ENCODE data around the gene CADM2. TPM values are rescaled to one million over a fixed set of nuclear protein-coding genes. Genes with fewer than 3 reads are reported as not detected.

Gene CADM2
- total RNA-seq, 1 experiment from 2014 or later = 3.7 TPM

- Histone ChIP-seq H3K27me3 (replicated peaks; ENCODE audit: insufficient read depth, low read depth, low read length, poor library complexity) (no peaks in the 10 kb centered on the region), H3K4me1 (ENCODE audit: insufficient read depth, low read length, poor library complexity, severe bottlenecking) (no peaks in the 10 kb centered on the region), H3K36me3 (ENCODE audit: insufficient read depth, low read length, poor library complexity, severe bottlenecking) (no peaks in the 10 kb centered on the region), H3K4me3 (ENCODE audit: low read depth, low read length, poor library complexity, severe bottlenecking) (no peak overlapping the region), H3K9me3 (ENCODE audit: low read depth, low read length, poor library complexity, severe bottlenecking) (no peaks in the 10 kb centered on the region), H3K27ac (ENCODE audit: low read depth, low read length, poor library complexity, severe bottlenecking) (no peak overlapping the region)
- DNase-seq (ENCODE audit: low spot score) = no peak
- CTCF ChIA-PET = no interaction called here
- BruUV-seq (replicated peaks) = no TSS peak
- TF ChIP-seq, protein P1, sequence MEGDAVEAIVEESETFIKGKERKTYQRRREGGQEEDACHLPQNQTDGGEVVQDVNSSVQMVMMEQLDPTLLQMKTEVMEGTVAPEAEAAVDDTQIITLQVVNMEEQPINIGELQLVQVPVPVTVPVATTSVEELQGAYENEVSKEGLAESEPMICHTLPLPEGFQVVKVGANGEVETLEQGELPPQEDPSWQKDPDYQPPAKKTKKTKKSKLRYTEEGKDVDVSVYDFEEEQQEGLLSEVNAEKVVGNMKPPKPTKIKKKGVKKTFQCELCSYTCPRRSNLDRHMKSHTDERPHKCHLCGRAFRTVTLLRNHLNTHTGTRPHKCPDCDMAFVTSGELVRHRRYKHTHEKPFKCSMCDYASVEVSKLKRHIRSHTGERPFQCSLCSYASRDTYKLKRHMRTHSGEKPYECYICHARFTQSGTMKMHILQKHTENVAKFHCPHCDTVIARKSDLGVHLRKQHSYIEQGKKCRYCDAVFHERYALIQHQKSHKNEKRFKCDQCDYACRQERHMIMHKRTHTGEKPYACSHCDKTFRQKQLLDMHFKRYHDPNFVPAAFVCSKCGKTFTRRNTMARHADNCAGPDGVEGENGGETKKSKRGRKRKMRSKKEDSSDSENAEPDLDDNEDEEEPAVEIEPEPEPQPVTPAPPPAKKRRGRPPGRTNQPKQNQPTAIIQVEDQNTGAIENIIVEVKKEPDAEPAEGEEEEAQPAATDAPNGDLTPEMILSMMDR (conservative IDR thresholded peaks at IDR 0.05; ENCODE audit: low read depth, low read length) = no peak
- TF ChIP-seq EZH2 (IDR thresholded peaks at IDR 0.05; ENCODE audit: borderline replicate concordance, low read depth, low read length, poor library complexity, severe bottlenecking) = no peak
- intact Hi-C loops (cut with micrococcal nuclease; ENCODE audit: unreplicated experiment) = no loop called here
- POLR2A ChIA-PET (ENCODE audit: low non-redundant PET) = no interaction called here
Measured at GRCh38 chr3:86037916-86038315, 1079.1 kb downstream of the CADM2 start.

- Histone ChIP-seq H3K36me3 (ENCODE audit: insufficient read depth, low read length, poor library complexity, severe bottlenecking) (no peaks in the 10 kb centered on the region), H3K4me3 (ENCODE audit: low read depth, low read length, poor library complexity, severe bottlenecking) (no peak overlapping the region), H3K4me1 (ENCODE audit: insufficient read depth, low read length, poor library complexity, severe bottlenecking) (no peaks in the 10 kb centered on the region), H3K27ac (ENCODE audit: low read depth, low read length, poor library complexity, severe bottlenecking) (no peak overlapping the region), H3K27me3 (replicated peaks; ENCODE audit: insufficient read depth, low read depth, low read length, poor library complexity) (no peaks in the 10 kb centered on the region), H3K9me3 (ENCODE audit: low read depth, low read length, poor library complexity, severe bottlenecking) (no peaks in the 10 kb centered on the region)
- BruUV-seq (replicated peaks) = no TSS peak
- ChIA-PET CTCF (no interaction called here), POLR2A (ENCODE audit: low non-redundant PET) (no interaction called here)
- DNase-seq (ENCODE audit: low spot score) = no peak
- no peak for TF ChIP-seq EZH2 (IDR thresholded peaks at IDR 0.05; ENCODE audit: borderline replicate concordance, low read depth, low read length, poor library complexity, severe bottlenecking)
- TF ChIP-seq, protein P1 (conservative IDR thresholded peaks at IDR 0.05; ENCODE audit: low read depth, low read length) = no peak
- intact Hi-C loops (cut with micrococcal nuclease; ENCODE audit: unreplicated experiment) = no loop called here
Measured at GRCh38 chr3:86046436-86047136, 1087.8 kb downstream of the CADM2 start.

DNA sequence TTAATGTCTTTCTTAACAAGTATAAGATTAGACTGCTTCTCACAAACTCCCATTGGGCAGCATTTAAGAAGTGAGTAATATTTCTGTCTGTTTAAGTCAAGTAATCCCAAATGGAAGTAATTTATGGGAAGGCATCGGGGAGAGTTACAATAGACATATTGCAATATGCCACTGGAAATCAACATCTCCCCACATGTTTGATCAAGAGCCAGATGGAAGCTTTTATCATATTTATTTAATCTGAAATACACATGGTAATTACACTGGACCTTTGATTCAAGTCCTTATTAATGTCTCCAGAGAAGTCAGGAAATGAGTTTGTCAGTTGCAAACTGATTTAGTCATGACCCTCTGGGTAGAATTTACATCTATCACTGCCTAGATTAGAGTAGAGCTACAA lies 1088.4 kb downstream of the CADM2 start:
- Histone ChIP-seq H3K4me3 (ENCODE audit: low read depth, low read length, poor library complexity, severe bottlenecking) (no peak overlapping the region), H3K36me3 (ENCODE audit: insufficient read depth, low read length, poor library complexity, severe bottlenecking) (no peaks in the 10 kb centered on the region), H3K4me1 (ENCODE audit: insufficient read depth, low read length, poor library complexity, severe bottlenecking) (no peaks in the 10 kb centered on the region), H3K27ac (ENCODE audit: low read depth, low read length, poor library complexity, severe bottlenecking) (no peak overlapping the region), H3K9me3 (ENCODE audit: low read depth, low read length, poor library complexity, severe bottlenecking) (no peaks in the 10 kb centered on the region), H3K27me3 (replicated peaks; ENCODE audit: insufficient read depth, low read depth, low read length, poor library complexity) (no peaks in the 10 kb centered on the region)
- TF ChIP-seq, protein P1 (conservative IDR thresholded peaks at IDR 0.05; ENCODE audit: low read depth, low read length) = no peak
- TF ChIP-seq EZH2 (IDR thresholded peaks at IDR 0.05; ENCODE audit: borderline replicate concordance, low read depth, low read length, poor library complexity, severe bottlenecking) = no peak
- CTCF ChIA-PET = no interaction called here
- BruUV-seq (replicated peaks) = no TSS peak
- intact Hi-C loops (cut with micrococcal nuclease; ENCODE audit: unreplicated experiment) = no loop called here
- POLR2A ChIA-PET (ENCODE audit: low non-redundant PET) = no interaction called here
- peak; percentile 4 for DNase-seq (ENCODE audit: low spot score)

All from A673 (cell line).